K562 (cell line): ENCODE data around the gene LMOD1.

Source experiments
- ATF2 ChIP-seq: sonication (generic); formaldehyde crosslinking; IDR thresholded peaks from 2 replicates; pipeline ENCODE4 v1.8.1; 2022; ENCODE audit warnings: missing genetic modification reagents
- EZH2 ChIP-seq: IDR thresholded peaks from 2 replicates; pipeline ENCODE4 v1.6.1; 2012; ENCODE audit warnings: low read depth, mild to moderate bottlenecking, inconsistent platforms, low read length, borderline replicate concordance
- L3MBTL2 ChIP-seq: fragments of 450-650 bp; IDR thresholded peaks from 2 replicates; pipeline ENCODE4 v1.6.1; 2016; ENCODE audit warnings: mild to moderate bottlenecking, moderate library complexity
- MCM3 ChIP-seq: fragments of 450-650 bp; IDR thresholded peaks from 2 replicates; pipeline ENCODE4 v1.6.1; 2016
- RAD21 ChIP-seq, 2 experiments: fragments of 250-450 bp in 1 of 2; fragments of 450-650 bp in 1 of 2; sonication (Bioruptor Pico) in 1 of 2; formaldehyde crosslinking in 1 of 2; IDR thresholded peaks in 1 of 2; conservative IDR thresholded peaks in 1 of 2; 2 replicates each; pipeline versions ENCODE4 v1.4.0 to v1.8.0; 2020 to 2022; ENCODE audit warnings: mild to moderate bottlenecking in 2 of 2, moderate library complexity in 1 of 2
- SFPQ ChIP-seq: fragments of 200-400 bp; formaldehyde crosslinking; IDR thresholded peaks from 2 replicates; pipeline ENCODE4 v1.6.1; 2017; ENCODE audit warnings: mild to moderate bottlenecking, low read depth, low read length, moderate library complexity
- SRSF9 ChIP-seq: fragments of 200-400 bp; formaldehyde crosslinking; IDR thresholded peaks from 2 replicates; pipeline ENCODE4 v1.6.1; 2017; ENCODE audit warnings: low read depth, low read length, borderline replicate concordance
- TAF1 ChIP-seq: IDR thresholded peaks from 2 replicates; pipeline ENCODE4 v1.6.1; 2011; ENCODE audit warnings: mild to moderate bottlenecking, low read length, moderate library complexity; ENCODE audit not compliant: insufficient read depth, control insufficient read depth, severe bottlenecking; ENCODE audit errors: extremely low read depth
- USF2 ChIP-seq: sonication (generic); formaldehyde crosslinking; IDR thresholded peaks from 2 replicates; pipeline ENCODE4 v1.5.0; 2020; ENCODE audit warnings: missing genetic modification reagents
- ZFP36 ChIP-seq: fragments of 150-350 bp; IDR thresholded peaks from 2 replicates; pipeline ENCODE4 v1.6.1; 2018; ENCODE audit warnings: low read length, low read depth; ENCODE audit not compliant: partially characterized antibody
- ZFX ChIP-seq: sonication (generic); formaldehyde crosslinking; IDR thresholded peaks from 2 replicates; pipeline ENCODE4 v1.8.0; 2022; ENCODE audit warnings: mild to moderate bottlenecking, missing genetic modification reagents, moderate library complexity
- ZNF75A ChIP-seq: fragments of 450-650 bp; formaldehyde crosslinking; IDR thresholded peaks from 2 replicates; pipeline ENCODE4 v1.4.0; 2020; ENCODE audit warnings: mild to moderate bottlenecking
- TF ChIP-seq, protein P1 (sequence below): sonication (generic); formaldehyde crosslinking; IDR thresholded peaks from 2 replicates; pipeline ENCODE4 v1.8.0; 2023; ENCODE audit warnings: mild to moderate bottlenecking, missing genetic modification reagents

DNA sequence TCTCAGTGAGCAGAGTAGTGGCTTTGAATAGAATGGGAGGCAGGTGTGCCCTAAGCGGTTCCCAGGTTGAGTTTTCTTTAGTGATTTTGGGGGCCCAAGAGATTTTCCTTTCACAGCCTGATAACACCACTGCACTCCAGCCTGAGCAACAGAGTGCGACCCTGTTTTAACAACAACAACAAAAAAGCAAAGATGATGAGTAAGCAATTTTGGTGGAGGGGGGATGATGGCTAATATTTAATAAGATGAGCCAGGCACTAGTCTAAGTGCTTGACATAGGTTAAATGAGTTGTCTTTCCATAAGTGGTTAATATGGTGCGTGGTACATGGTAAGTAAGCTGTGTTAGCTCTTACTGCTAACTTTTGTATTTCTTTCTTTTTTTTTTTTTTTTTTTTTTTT is 38.1 kb upstream of the LMOD1 start:
- TF ChIP-seq MCM3 (no peak), ZNF75A (CRISPR knock-in tag) (no peak), EZH2 (no peak), ZFX (CRISPR knock-in tag) (no peak), SRSF9 (no peak), RAD21 (CRISPR knock-in tag; conservative IDR thresholded peaks at IDR 0.05 in 1 of 2, IDR thresholded peaks at IDR 0.05 in 1 of 2) (no peak), ATF2 (CRISPR knock-in tag) (no peak), USF2 (no peak), ZFP36 (no peak), SFPQ (no peak), L3MBTL2 (no peak), TAF1 (no peak)
- TF ChIP-seq, protein P1, sequence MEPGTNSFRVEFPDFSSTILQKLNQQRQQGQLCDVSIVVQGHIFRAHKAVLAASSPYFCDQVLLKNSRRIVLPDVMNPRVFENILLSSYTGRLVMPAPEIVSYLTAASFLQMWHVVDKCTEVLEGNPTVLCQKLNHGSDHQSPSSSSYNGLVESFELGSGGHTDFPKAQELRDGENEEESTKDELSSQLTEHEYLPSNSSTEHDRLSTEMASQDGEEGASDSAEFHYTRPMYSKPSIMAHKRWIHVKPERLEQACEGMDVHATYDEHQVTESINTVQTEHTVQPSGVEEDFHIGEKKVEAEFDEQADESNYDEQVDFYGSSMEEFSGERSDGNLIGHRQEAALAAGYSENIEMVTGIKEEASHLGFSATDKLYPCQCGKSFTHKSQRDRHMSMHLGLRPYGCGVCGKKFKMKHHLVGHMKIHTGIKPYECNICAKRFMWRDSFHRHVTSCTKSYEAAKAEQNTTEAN, result no peak
